HG03045 (cell line): ENCODE measurements around the gene SBK1.

Experiments
- ATAC-seq: cut with Tn5 transposase; IDR thresholded peaks from one replicate; pipeline ENCODE4 v1.9.1; 2021; ENCODE audit warnings: mild to moderate bottlenecking, moderate library complexity; ENCODE audit not compliant: unreplicated experiment

SBK1 gene

DNA sequence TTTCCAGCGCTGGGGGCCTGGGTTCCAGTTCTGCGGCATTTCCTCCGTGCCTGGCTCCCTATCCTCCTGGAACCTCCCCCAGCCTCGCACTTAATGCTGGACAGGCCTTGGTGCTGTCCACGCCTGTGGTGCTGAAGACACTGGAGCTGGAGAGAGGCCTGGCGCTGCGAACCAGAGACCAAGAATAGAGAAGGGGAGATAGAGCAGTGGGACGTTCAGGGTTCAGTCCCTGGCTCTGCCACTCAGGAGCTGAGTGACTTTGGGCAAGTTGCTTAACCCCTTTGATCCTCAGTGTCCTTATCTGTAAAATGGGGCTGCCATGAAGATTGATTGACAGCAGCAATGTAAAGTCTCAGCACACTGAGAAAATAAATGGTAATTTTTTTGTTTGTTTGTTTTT, 11.9 kb downstream of the SBK1 start:
- no peak for ATAC-seq

DNA sequence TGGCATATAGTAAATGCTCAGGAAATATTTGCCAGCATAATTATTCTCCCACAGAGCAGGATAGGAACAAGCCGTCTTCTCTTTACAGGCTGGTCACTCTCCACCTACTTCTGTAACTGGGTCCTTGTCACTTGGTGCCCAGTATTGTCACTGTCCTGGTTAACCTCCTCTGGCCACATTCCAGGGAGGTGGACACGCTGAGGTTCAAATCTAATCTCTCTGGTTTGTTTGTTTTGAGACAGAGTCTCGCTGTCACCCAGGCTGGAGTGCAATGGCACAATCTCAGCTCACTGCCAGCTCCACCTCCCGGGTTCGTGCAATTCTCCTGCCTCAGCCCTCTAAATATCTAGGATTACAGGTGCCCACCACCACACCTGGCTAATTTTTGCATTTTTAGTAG, 15.6 kb downstream of the SBK1 start:
- no peak for ATAC-seq

- ATAC-seq: no peak
Measured at GRCh38 chr16:28308794-28309584, 16.7 kb downstream of the SBK1 start.

GRCh38 chr16:28309811-28310311, 17.5 kb downstream of the SBK1 start:
- ATAC-seq: no peak

DNA sequence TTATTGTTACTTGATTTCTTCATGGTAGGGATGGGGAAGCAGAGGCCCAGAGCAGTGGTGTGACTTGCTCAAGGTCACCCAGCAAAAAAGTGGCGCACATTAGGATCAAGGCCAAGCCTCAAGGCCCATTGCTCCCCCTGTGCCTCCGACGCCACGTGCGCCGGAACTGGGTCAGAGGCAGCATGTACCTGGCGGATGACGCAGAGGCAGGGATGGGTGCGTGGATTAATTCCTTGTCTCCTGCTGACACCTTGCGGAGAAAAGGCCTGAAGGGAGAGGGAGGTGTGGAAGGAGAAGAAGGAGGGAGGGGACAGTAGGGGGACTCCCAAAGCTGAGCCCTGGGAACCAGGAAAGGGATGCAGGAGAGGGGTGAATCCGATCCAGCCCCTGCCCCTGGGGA, 18.5 kb downstream of the SBK1 start:
- ATAC-seq: no peak

DNA sequence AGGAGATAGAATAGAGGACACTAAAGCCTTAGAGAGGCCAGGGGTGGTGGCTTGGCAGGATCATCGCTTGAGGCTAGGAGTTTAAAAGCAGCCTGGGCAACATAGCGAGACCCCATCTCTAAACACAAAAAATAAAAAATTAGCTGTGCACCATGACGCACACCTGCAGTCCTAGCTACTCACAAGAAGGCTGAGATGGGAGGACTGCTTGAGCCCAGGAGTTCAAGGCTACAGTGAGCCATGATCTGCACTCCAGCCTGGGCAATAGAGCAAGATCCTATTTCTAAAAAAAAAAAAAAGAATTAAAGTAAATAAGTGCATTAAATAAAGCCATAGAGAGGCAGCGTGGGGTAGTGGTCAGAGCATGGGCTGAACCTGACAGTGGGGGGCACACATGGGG, 19.1 kb downstream of the SBK1 start:
- no peak for ATAC-seq

- no peak for ATAC-seq
Measured at GRCh38 chr16:28311913-28312312, 19.6 kb downstream of the SBK1 start.

- no peak for ATAC-seq
Measured at GRCh38 chr16:28312327-28312726, 20.0 kb downstream of the SBK1 start.

- no peak for ATAC-seq
Measured at GRCh38 chr16:28313587-28313986, 21.3 kb downstream of the SBK1 start.

DNA sequence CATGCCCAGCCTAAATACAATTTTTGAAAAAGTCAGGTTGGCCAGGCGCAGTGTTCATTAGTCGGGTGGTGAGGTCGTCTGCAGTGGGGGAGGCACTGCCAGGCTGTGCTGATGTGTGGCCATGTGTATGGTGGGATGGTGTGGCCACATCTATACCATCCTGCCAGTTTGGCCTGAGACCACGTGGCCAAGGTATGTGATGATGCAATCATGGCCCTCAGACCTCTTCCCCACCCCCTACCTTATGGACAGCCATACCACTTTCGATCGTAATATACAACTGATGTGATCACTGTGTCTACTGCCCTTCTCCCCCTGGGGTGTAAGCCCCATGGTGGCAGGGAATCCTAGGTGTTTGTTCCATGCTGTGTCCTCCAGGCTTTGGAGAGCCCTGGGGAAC, 23.7 kb downstream of the SBK1 start:
- no peak for ATAC-seq

DNA sequence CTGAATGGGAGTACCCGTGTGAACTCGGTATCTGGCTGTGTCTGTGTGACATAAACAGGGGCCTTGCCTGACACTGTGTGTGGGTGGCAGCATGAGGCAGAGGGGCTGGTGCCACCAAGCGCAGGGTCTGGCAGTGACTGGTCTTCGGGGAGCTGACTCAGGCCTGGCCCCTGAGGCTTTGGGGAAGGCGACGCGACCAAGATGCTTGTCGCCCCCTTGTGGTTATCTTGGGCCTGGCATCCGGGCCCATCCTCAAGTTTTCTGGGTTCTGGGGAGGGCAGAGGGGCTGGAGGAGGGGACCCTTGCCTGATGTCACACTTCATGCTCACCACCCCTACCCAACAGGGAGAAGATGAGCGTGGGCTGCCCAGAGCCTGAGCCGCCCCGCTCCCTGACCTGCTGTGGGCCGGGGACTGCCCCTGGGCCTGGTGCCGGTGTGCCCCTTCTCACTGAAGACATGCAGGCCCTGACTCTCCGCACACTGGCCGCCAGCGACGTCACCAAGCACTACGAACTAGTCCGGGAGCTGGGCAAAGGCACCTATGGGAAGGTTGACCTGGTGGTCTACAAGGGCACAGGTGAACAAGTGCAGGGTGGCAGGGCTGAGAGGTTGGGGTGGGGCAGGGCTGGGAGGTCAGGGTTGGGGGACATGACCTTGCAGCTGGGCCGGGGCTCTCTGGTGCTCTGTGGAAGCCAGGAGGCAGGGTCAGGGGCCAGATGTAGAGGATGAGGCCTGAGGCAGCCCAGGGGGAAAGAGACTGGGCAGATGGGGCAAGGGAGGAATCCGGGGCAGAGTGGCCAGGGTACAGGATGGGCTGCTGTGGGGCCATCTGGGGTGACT, 24.9 kb downstream of the SBK1 start:
- no peak for ATAC-seq

DNA sequence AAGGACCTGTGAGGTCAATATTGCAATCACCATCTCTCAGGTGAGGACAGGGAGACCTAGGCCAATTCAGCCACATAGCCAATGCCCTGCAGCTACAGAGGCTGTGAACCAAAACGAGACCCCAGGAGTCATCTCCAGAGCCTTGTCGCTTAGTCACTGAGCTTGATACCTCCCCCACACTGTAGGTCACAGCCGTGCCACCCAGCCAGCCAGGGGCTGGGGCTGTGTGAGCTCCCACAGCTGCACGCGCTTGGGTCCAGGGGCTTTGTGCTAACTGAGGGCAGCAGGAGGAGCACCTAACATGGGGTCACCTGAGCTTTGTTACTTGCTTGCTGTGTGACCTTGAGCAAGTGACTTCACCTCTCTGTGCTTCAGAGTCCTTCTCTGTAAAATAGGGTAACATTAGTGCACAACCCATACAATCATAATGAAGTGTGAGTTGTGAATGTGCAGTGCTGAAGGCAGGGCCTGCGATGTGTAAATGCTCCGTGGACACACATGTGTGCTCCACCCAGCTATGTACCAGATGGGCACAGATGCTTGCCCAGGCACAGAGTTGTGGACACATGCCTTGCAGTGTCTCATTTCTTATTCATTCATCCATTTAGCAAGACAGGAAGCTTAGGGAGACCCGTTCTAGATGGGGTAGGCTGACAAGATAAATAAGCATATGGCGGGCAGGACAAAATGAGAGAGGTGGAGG, 25.9 kb downstream of the SBK1 start:
- no peak for ATAC-seq

DNA sequence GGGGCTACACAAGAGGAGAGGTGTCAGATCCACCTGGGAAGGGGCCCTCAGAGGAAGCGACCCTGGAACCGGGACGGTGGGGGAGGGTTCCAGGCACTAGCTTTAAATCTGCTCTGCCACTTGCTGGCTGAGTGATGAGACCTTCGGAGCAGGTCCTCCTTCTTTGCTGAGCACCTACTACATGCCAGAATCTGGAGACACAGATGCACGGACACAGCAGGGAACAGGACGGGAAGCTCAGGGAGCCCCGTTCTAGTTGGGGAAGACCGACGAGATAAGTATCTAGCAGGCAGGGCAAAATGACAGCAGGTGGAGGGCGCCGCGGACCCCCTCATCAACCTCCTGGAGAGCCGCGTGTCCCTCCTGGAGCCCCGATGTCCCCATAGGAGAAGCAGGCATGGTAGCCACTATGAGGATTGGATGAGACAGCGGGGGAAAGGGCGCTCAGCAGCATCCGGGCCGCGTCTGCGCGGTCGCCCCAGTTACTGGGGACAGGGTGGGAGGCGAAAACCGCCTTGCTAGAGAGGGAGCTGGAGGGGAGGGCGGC, 27.2 kb downstream of the SBK1 start:
- no peak for ATAC-seq

DNA sequence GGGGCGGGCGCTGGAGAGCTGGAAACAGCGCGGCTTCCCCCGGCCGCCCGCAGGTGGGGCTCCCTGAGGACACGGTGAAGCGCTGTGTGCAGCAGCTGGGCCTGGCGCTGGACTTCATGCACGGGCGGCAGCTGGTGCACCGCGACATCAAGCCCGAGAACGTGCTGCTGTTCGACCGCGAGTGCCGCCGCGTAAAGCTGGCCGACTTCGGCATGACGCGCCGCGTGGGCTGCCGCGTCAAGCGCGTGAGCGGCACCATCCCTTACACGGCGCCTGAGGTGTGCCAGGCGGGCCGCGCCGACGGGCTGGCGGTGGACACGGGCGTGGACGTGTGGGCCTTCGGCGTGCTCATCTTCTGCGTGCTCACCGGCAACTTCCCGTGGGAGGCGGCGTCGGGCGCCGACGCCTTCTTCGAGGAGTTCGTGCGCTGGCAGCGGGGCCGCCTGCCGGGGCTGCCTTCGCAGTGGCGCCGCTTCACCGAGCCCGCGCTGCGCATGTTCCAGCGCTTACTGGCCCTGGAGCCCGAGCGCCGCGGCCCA, 27.8 kb downstream of the SBK1 start:
- ATAC-seq: no peak

- no peak for ATAC-seq
Measured at GRCh38 chr16:28320741-28321140, 28.4 kb downstream of the SBK1 start.

DNA sequence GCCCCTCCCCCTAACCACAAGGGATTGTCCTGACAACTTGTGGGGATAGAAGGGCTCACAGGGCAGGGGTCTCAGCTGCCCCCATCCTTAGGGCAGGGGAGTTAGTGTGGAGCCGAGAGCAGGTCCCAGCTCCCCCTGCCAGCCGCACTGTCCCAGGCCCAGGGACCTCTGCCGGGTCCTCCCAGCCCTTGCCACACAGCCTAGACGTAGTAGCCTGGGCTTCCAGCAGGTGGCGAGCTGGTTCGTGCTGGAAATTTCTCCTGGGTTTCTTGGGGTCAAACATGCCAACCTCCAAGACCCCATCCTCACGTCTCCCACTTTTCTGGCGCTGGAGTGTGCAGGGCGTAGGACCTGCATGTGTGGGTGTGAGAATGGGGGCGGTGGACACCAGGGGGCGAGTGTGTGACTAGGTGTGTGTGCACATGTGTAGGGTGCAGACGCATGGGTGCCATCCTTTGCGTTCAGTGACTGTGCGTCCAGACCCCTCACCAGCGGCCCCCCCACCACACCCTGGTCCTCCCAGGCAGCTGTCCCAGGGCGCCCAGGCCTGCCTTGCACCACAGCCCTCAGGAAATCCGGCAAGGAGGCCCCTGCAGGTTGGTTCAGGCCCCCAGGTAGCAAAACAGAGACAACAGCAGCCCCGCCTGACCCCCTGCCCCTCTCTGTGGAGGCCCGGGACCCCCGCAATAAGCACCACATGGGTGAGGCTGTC, 29.5 kb downstream of the SBK1 start:
- ATAC-seq: no peak

GRCh38 chr16:28324235-28324886, 32.0 kb downstream of the SBK1 start:
- ATAC-seq: no peak

DNA sequence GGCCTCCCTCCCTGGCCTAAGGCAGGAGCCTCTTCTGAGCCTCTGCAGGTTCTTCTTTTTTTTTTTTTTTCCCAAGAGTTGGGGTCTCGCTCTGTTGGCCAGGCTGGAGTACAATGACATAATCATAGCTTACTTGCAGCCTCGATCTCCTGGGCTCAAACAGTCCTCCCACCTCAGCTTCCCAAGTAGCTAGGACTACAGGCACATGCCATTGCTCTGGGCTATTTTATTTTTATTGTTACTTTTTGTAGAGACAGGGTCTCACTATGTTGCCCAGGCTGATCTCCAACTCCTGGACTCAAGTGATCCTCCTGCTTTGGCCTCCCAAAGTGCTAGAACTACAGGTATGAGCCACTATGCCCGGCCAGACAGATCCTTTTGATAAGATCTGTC, 32.6 kb downstream of the SBK1 start:
- ATAC-seq: no peak

GRCh38 chr16:28326881-28327610, 34.7 kb downstream of the SBK1 start:
- ATAC-seq: no peak
